Neural cell (in vitro differentiated cells): Measurements from ENCODE around the gene PARVG.

Source experiments
- RAD21 ChIP-seq: fragments of 450-650 bp; conservative IDR thresholded peaks from 2 replicates; pipeline ENCODE4 v1.6.1; 2014; ENCODE audit warnings: antibody characterized with exemption, mild to moderate bottlenecking, moderate library complexity
- TAF1 ChIP-seq: IDR thresholded peaks from 2 replicates; pipeline ENCODE4 v1.6.1; 2012; ENCODE audit warnings: low read depth
- TF ChIP-seq, protein P1 (sequence below): fragments of 450-650 bp; IDR thresholded peaks from 2 replicates; pipeline ENCODE4 v1.5.1; 2014; ENCODE audit warnings: antibody characterized with exemption, mild to moderate bottlenecking, moderate library complexity; ENCODE audit not compliant: poor library complexity, severe bottlenecking

DNA sequence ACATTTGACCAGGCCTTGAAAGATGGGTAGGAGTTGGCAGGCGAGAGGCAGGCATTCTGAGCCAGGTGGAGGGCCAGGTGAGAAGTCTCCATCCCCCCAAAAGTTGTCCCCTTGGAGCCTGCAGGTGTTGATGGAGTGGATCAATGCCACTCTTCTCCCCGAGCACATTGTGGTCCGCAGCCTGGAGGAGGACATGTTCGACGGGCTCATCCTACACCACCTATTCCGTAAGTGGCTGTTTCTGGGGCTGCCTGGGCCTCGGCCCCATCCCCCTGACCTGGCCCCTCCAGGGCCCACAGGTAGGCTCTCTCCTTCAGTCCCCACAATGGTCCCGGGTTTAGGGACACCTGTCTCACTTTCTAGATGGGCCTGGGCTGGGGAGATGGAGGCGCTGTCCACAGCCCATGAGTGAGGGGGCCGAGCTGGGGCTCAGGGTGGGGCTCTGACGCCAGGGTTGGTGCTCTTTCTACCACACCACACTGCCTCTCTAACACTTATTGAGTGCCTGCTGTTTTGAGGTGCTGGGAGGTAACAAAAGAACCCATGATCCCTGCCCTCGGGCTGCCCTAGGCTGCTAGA, 7.0 kb downstream of the PARVG start:
- TF ChIP-seq, protein P1, sequence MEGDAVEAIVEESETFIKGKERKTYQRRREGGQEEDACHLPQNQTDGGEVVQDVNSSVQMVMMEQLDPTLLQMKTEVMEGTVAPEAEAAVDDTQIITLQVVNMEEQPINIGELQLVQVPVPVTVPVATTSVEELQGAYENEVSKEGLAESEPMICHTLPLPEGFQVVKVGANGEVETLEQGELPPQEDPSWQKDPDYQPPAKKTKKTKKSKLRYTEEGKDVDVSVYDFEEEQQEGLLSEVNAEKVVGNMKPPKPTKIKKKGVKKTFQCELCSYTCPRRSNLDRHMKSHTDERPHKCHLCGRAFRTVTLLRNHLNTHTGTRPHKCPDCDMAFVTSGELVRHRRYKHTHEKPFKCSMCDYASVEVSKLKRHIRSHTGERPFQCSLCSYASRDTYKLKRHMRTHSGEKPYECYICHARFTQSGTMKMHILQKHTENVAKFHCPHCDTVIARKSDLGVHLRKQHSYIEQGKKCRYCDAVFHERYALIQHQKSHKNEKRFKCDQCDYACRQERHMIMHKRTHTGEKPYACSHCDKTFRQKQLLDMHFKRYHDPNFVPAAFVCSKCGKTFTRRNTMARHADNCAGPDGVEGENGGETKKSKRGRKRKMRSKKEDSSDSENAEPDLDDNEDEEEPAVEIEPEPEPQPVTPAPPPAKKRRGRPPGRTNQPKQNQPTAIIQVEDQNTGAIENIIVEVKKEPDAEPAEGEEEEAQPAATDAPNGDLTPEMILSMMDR, result no peak
- TF ChIP-seq TAF1 (no peak), RAD21 (no peak)
